Endodermal cell (in vitro differentiated cells): ENCODE results near the gene UPB1. TPM values are rescaled to one million over a fixed set of nuclear protein-coding genes. Genes with fewer than 3 reads are reported as not detected.

ENCODE experiments used
- DNase-seq: peaks from one replicate; pipeline ENCODE4 v3.0.0-alpha.2; 2017
- H3K27ac ChIP-seq: 2 replicates; pipeline ENCODE4 v1.5.1; 2013; ENCODE audit warnings: mild to moderate bottlenecking, low read depth, low read length, moderate library complexity
- H3K27me3 ChIP-seq: 2 replicates; pipeline ENCODE4 v1.6.1; 2013; ENCODE audit warnings: mild to moderate bottlenecking, low read length, moderate library complexity; ENCODE audit not compliant: insufficient read depth, control insufficient read depth, poor library complexity, severe bottlenecking
- H3K36me3 ChIP-seq: 2 replicates; pipeline ENCODE4 v1.7.0; 2013; ENCODE audit warnings: mild to moderate bottlenecking, low read length, moderate library complexity; ENCODE audit not compliant: control insufficient read depth, insufficient read depth
- H3K4me1 ChIP-seq: one replicate; pipeline ENCODE4 v1.7.0; 2013; ENCODE audit warnings: low read length; ENCODE audit not compliant: control insufficient read depth, insufficient read depth
- H3K4me3 ChIP-seq: 2 replicates; pipeline ENCODE4 v1.5.1; 2013; ENCODE audit warnings: mild to moderate bottlenecking, low read length, moderate library complexity
- H3K9ac ChIP-seq: 2 replicates; pipeline ENCODE4 v1.6.1; 2013; ENCODE audit warnings: mild to moderate bottlenecking, low read length, moderate library complexity; ENCODE audit not compliant: poor library complexity, severe bottlenecking; ENCODE audit errors: extremely low read depth
- H3K9me3 ChIP-seq: 2 replicates; pipeline ENCODE4 v1.6.1; 2013; ENCODE audit warnings: mild to moderate bottlenecking, low read length, moderate library complexity; ENCODE audit not compliant: control insufficient read depth
- H3K27ac Mint-ChIP-seq: 2 replicates; pipeline ENCODE4 v1.8.0; 2020; ENCODE audit warnings: mixed read lengths
- H3K27me3 Mint-ChIP-seq: 2 replicates; pipeline ENCODE4 v1.8.0; 2021; ENCODE audit warnings: mild to moderate bottlenecking, mixed read lengths; ENCODE audit not compliant: insufficient read depth
- H3K36me3 Mint-ChIP-seq: 2 replicates; pipeline ENCODE4 v1.8.0; 2020; ENCODE audit warnings: low read depth, mixed read lengths
- H3K4me1 Mint-ChIP-seq: 2 replicates; pipeline ENCODE4 v1.8.0; 2020; ENCODE audit warnings: mixed read lengths
- H3K4me3 Mint-ChIP-seq: 2 replicates; pipeline ENCODE4 v1.8.0; 2020; ENCODE audit warnings: mild to moderate bottlenecking, moderate library complexity, mixed read lengths
- H3K9me3 Mint-ChIP-seq: 2 replicates; pipeline ENCODE4 v1.8.0; 2020; ENCODE audit warnings: mild to moderate bottlenecking, mixed read lengths
- WGBS, 2 experiments: methylation state at CpG; one replicate each; pipeline versions ENCODE4 v1.1.5 to v1.1.7; 2013; ENCODE audit warnings: missing lambda C conversion rate in 2 of 2, mixed read lengths in 1 of 2; ENCODE audit not compliant: insufficient coverage in 1 of 2, insufficient read length in 1 of 2; 5-methylcytosine and 5-hydroxymethylcytosine counted together
- total RNA-seq, 2 donors: library from RNA; stranded (reverse); fragmentation: NEBNext Ultra II Directional in 1 of 2; extraction: Animal tissue kit (Norgen Biotek cat#: 25700) in 1 of 2; gene quantifications; 2 replicates in 1 of 2; 3 replicates in 1 of 2; pipeline ENCODE4 v1.2.1, GENCODE V29; 2021
- TF ChIP-seq, protein P1 (sequence below): fragments of 200-600 bp; sonication (generic); conservative IDR thresholded peaks from 2 replicates; pipeline ENCODE4 v1.5.0; 2021; ENCODE audit warnings: antibody characterized with exemption, mild to moderate bottlenecking

Gene UPB1
- total RNA-seq, 2 donors from 2014 or later, result 0.40 TPM; not detected in 1

DNA sequence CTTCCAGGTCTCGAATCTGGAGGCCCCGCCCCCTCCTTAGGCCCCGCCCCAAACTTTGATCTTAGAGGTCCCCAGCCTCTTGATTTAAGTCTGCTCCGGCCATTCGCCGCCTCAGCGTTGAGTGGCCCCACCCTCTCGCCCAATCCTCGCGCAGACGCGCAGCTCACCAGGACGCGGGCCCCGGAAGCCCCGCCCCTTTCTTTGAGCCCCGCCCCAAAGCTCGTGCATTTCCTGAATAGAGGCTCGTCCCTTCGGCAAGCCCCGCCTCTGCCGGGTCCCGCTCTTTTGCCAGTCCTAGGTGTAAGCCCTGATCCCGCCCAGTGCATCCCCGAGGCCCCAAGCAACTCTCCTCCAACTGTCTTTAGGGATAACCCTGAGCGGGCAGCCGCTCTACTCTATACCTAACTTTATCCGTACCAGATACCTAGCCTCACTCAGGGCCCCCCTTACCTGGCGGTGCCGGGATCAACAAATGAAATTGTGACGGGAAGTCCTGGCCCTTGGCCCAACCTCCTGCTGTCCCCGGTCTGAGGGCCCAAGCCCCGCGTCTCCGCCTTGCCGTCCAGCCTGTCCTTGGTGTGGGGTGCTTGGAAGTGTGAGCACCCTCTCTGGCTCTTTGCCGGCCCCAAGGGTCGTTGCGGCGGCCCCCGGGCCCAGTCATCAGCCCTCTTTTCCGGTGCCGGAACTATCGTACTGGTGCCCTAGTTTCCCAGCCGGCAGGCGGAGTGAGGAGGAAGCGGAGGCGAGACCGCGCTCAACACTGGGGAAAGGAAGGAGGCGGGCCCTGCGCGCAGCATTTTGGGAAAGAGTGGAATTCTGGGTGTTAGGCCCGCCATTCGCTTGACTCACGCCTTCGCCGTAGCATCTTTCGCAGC lies 60.3 kb downstream of the UPB1 start, which contains the start of gene SNRPD3:
TSS of gene SNRPD3 (plus strand) at position 835 of the 875 bp plus-strand sequence. CDS start 1,676 bp downstream, outside the sequence.
- peaks cover 28% of the 10 kb centered on the region for H3K36me3 ChIP-seq
- Mint-ChIP-seq H3K27ac (peak within 1 kb of the TSS; percentile 97), H3K36me3 (peaks cover 22% of the 10 kb centered on the region), H3K9me3 (no peaks in the 10 kb centered on the region), H3K27me3 (no peaks in the 10 kb centered on the region), H3K4me1 (peaks cover 21% of the 10 kb centered on the region), H3K4me3 (peak within 1 kb of the TSS; percentile 99)
- TF ChIP-seq, protein P1, sequence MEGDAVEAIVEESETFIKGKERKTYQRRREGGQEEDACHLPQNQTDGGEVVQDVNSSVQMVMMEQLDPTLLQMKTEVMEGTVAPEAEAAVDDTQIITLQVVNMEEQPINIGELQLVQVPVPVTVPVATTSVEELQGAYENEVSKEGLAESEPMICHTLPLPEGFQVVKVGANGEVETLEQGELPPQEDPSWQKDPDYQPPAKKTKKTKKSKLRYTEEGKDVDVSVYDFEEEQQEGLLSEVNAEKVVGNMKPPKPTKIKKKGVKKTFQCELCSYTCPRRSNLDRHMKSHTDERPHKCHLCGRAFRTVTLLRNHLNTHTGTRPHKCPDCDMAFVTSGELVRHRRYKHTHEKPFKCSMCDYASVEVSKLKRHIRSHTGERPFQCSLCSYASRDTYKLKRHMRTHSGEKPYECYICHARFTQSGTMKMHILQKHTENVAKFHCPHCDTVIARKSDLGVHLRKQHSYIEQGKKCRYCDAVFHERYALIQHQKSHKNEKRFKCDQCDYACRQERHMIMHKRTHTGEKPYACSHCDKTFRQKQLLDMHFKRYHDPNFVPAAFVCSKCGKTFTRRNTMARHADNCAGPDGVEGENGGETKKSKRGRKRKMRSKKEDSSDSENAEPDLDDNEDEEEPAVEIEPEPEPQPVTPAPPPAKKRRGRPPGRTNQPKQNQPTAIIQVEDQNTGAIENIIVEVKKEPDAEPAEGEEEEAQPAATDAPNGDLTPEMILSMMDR, result peak; percentile 47
- H3K9me3 ChIP-seq, result no peaks in the 10 kb centered on the region
- peak; percentile 100 for DNase-seq
- peak within 1 kb of the TSS; percentile 92 for H3K9ac ChIP-seq
- H3K27ac ChIP-seq, result peak within 1 kb of the TSS; percentile 91
- 0% methylated on average over 25 to 59 of the region's 59 CpGs for WGBS, 2 experiments
- H3K4me3 ChIP-seq, result peak within 1 kb of the TSS; percentile 93
- peaks cover 3% of the 10 kb centered on the region for H3K4me1 ChIP-seq
- no peaks in the 10 kb centered on the region for H3K27me3 ChIP-seq

DNA sequence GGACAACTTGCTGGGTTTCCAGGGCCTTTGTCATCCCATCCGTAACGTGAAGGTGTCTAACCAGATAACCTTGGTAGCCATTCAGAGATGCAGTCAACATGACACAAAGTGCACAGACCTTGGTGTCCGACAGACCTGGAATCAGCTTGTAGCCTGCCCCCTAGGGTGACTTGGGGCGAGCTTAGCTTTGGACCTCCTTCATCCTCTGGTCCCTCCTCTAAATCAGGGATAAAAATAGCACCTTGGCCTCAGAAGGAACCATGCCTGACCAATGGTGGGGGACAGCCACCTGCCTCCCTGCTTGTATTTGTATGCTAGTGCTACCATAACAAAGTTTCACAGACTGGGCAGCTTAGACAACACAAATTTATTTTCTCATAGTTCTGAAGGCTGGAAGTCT lies 64.3 kb downstream of the UPB1 start:
- Mint-ChIP-seq H3K36me3 (peaks cover 41% of the 10 kb centered on the region), H3K27ac (no peak overlapping the region), H3K27me3 (no peaks in the 10 kb centered on the region), H3K9me3 (no peaks in the 10 kb centered on the region), H3K4me1 (peaks cover 7% of the 10 kb centered on the region), H3K4me3 (no peak overlapping the region)
- H3K27ac ChIP-seq, result no peak overlapping the region
- peaks cover 59% of the 10 kb centered on the region for H3K36me3 ChIP-seq
- H3K27me3 ChIP-seq, result no peaks in the 10 kb centered on the region
- TF ChIP-seq, protein P1, result no peak
- peaks cover 3% of the 10 kb centered on the region for H3K4me1 ChIP-seq
- DNase-seq, result no peak
- WGBS, 2 experiments, result 83 to 90% methylated on average over 4 of the region's 4 CpGs
- no peak overlapping the region for H3K9ac ChIP-seq
- H3K9me3 ChIP-seq, result no peaks in the 10 kb centered on the region
- H3K4me3 ChIP-seq, result peak overlapping the region; percentile 93

- H3K27ac ChIP-seq, result no peak overlapping the region
- H3K9me3 Mint-ChIP-seq, result no peaks in the 10 kb centered on the region
- DNase-seq, result no peak
- H3K27me3 Mint-ChIP-seq, result no peaks in the 10 kb centered on the region
- peaks cover 83% of the 10 kb centered on the region for H3K36me3 ChIP-seq
- H3K27me3 ChIP-seq, result no peaks in the 10 kb centered on the region
- H3K36me3 Mint-ChIP-seq, result peaks cover 47% of the 10 kb centered on the region
- TF ChIP-seq, protein P1, result no peak
- no peak overlapping the region for H3K9ac ChIP-seq
- no peaks in the 10 kb centered on the region for H3K9me3 ChIP-seq
- no peak overlapping the region for H3K4me3 Mint-ChIP-seq
- H3K4me1 Mint-ChIP-seq, result no peaks in the 10 kb centered on the region
- H3K27ac Mint-ChIP-seq, result no peak overlapping the region
- H3K4me3 ChIP-seq, result no peak overlapping the region
- WGBS, 2 experiments, result 100% methylated on average over 2 of the region's 2 CpGs
- no peaks in the 10 kb centered on the region for H3K4me1 ChIP-seq
Measured at GRCh38 chr22:24563246-24563645, 68.1 kb downstream of the UPB1 start.
